Measurements from ENCODE around the gene JMJD8.

GRCh38 chr16:674214-674881, 9.8 kb downstream of the JMJD8 start:
- TF ChIP-seq, protein P1, sequence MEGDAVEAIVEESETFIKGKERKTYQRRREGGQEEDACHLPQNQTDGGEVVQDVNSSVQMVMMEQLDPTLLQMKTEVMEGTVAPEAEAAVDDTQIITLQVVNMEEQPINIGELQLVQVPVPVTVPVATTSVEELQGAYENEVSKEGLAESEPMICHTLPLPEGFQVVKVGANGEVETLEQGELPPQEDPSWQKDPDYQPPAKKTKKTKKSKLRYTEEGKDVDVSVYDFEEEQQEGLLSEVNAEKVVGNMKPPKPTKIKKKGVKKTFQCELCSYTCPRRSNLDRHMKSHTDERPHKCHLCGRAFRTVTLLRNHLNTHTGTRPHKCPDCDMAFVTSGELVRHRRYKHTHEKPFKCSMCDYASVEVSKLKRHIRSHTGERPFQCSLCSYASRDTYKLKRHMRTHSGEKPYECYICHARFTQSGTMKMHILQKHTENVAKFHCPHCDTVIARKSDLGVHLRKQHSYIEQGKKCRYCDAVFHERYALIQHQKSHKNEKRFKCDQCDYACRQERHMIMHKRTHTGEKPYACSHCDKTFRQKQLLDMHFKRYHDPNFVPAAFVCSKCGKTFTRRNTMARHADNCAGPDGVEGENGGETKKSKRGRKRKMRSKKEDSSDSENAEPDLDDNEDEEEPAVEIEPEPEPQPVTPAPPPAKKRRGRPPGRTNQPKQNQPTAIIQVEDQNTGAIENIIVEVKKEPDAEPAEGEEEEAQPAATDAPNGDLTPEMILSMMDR (tag by site-specific recombination; IDR thresholded peaks at IDR 0.05): no peak
- TF ChIP-seq, protein P2, sequence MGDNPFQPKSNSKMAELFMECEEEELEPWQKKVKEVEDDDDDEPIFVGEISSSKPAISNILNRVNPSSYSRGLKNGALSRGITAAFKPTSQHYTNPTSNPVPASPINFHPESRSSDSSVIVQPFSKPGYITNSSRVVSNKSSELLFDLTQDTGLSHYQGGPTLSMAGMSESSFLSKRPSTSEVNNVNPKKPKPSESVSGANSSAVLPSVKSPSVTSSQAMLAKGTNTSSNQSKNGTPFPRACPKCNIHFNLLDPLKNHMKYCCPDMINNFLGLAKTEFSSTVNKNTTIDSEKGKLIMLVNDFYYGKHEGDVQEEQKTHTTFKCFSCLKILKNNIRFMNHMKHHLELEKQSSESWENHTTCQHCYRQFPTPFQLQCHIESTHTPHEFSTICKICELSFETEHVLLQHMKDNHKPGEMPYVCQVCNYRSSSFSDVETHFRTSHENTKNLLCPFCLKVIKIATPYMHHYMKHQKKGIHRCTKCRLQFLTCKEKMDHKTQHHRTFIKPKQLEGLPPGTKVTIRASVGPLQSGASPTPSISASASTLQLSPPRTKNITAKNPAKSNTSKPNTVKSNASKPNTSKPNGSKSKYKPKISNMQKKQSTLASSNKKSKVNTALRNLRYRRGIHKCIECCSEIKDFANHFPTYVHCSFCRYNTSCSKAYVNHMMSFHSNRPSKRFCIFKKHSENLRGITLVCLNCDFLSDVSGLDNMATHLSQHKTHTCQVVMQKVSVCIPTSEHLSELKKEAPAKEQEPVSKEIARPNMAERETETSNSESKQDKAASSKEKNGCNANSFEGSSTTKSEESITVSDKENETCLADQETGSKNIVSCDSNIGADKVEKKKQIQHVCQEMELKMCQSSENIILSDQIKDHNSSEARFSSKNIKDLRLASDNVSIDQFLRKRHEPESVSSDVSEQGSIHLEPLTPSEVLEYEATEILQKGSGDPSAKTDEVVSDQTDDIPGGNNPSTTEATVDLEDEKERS (tag by site-specific recombination; IDR thresholded peaks at IDR 0.05): no peak
- no peak for TF ChIP-seq ZNF133 (tag by site-specific recombination; IDR thresholded peaks at IDR 0.05)
- TF ChIP-seq, protein P3, sequence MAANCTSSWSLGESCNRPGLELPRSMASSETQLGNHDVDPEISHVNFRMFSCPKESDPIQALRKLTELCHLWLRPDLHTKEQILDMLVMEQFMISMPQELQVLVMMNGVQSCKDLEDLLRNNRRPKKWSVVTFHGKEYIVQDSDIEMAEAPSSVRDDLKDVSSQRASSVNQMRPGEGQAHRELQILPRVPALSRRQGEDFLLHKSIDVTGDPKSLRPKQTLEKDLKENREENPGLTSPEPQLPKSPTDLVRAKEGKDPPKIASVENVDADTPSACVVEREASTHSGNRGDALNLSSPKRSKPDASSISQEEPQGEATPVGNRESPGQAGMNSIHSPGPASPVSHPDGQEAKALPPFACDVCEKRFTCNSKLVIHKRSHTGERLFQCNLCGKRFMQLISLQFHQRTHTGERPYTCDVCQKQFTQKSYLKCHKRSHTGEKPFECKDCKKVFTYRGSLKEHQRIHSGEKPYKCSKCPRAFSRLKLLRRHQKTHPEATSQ (tag by site-specific recombination; IDR thresholded peaks at IDR 0.05): no peak
- TF ChIP-seq, protein P4, sequence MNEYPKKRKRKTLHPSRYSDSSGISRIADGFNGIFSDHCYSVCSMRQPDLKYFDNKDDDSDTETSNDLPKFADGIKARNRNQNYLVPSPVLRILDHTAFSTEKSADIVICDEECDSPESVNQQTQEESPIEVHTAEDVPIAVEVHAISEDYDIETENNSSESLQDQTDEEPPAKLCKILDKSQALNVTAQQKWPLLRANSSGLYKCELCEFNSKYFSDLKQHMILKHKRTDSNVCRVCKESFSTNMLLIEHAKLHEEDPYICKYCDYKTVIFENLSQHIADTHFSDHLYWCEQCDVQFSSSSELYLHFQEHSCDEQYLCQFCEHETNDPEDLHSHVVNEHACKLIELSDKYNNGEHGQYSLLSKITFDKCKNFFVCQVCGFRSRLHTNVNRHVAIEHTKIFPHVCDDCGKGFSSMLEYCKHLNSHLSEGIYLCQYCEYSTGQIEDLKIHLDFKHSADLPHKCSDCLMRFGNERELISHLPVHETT (tag by site-specific recombination; IDR thresholded peaks at IDR 0.05): no peak
- TF ChIP-seq GLIS1 (tag by site-specific recombination; IDR thresholded peaks at IDR 0.05): no peak
- no peak for TF ChIP-seq ZNF292 (tag by site-specific recombination; IDR thresholded peaks at IDR 0.05; ENCODE audit: borderline replicate concordance, low read depth)
- no peak for TF ChIP-seq GLI2 (tag by site-specific recombination; IDR thresholded peaks at IDR 0.05; ENCODE audit: borderline replicate concordance, low read depth)
- no peak for TF ChIP-seq ZFP69B (tag by site-specific recombination; IDR thresholded peaks at IDR 0.05)
- TF ChIP-seq PATZ1 (tag by site-specific recombination; IDR thresholded peaks at IDR 0.05): no peak

Data from HEK293 (cell line).